Measurements from ENCODE around the gene GFPT2. TPM values are rescaled to one million over a fixed set of nuclear protein-coding genes. Genes with fewer than 3 reads are reported as not detected.

The GFPT2 gene
- total and polyA plus RNA-seq, 2 of the 4 experiments (the other 2 are of a cell fraction) = 20.3 to 20.8 TPM

DNA sequence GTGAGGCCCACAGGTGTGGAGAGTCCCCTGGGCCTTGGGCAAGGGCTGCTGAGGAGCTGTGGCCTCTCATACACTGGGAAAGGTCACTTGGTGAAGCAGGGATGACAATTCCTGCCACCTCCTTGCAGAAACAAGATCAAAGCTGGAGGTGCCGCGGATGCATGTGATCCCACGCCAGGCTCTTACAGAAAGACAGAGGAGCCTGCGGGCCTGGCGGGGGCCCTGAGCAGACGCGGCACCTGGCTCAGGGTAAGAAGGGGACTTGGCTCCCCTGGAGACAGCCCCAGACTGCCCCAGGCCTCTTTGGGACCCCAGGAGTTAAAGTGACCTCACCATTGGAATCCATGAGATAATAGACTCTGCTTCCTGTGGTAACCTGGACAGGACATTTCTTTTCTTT lies 4.8 kb downstream of the GFPT2 start:
- Histone ChIP-seq H3K56ac (ENCODE audit: extremely low read depth, insufficient read depth, low read length) (no peak overlapping the region), H3K23ac (ENCODE audit: low read depth, low read length) (no peak overlapping the region), H2AK9ac (replicated peaks; ENCODE audit: low read depth, low read length, poor library complexity) (no peak overlapping the region), H3K27me3 (ENCODE audit: control insufficient read depth, insufficient read depth, low read length) (no peaks in the 10 kb centered on the region), H3K9me1 (ENCODE audit: insufficient read depth, low read length) (peaks cover 4% of the 10 kb centered on the region; the same call in 1 of the 2 replicates), H4K5ac (ENCODE audit: low read depth, low read length) (no peak overlapping the region), H3K14ac (replicated peaks; ENCODE audit: low read depth, low read length) (no peak overlapping the region), H3K18ac (ENCODE audit: low read depth, low read length) (no peak overlapping the region), H3K4ac (ENCODE audit: low read depth, low read length) (no peak overlapping the region), H2BK20ac (ENCODE audit: low read depth, low read length) (no peak overlapping the region), H4K8ac (ENCODE audit: low read depth in 2 of 2, low read length in 2 of 2) (no peak overlapping the region), H2BK5ac (ENCODE audit: low read depth, low read length, poor library complexity, severe bottlenecking) (no peak overlapping the region), H3K4me3 (ENCODE audit: insufficient read depth, low read depth, low read length) (no peak overlapping the region), H2BK15ac (ENCODE audit: low read depth, low read length) (no peak overlapping the region), H3K27ac (ENCODE audit: insufficient read depth, low read length) (no peak overlapping the region), H4K20me1 (ENCODE audit: insufficient read depth, low read length) (peaks cover 7% of the 10 kb centered on the region; the same call in 1 of the 2 replicates), H2AK5ac (ENCODE audit: low read depth, low read length) (no peak overlapping the region), H3K4me2 (ENCODE audit: low read depth, low read length) (no peak overlapping the region), H3K36me3 (ENCODE audit: control insufficient read depth, insufficient read depth, low read length) (no peaks in the 10 kb centered on the region), H2AFZ (replicated peaks; ENCODE audit: low read length, poor library complexity) (no peak overlapping the region), H4K91ac (ENCODE audit: insufficient read depth, low read depth, low read length) (no peak overlapping the region), H3K9ac (ENCODE audit: low read depth, low read length) (no peak overlapping the region), H3K79me1 (ENCODE audit: low read depth in 1 of 2, low read length in 2 of 2) (peaks cover 3 to 13% of the 10 kb centered on the region in 2 experiments), H3K9me3 (ENCODE audit: control insufficient read depth, insufficient read depth, low read length) (no peaks in the 10 kb centered on the region), H3K4me1 (ENCODE audit: control insufficient read depth, insufficient read depth, low read length) (peaks cover 4% of the 10 kb centered on the region; the same call in 1 of the 2 replicates), H2BK120ac (ENCODE audit: low read depth, low read length) (no peak overlapping the region)
- dilution Hi-C loops (cut with HindIII; ENCODE audit: low sequenced_read_pairs, unreplicated experiment) (no loop called here), in situ Hi-C loops (cut with MboI; ENCODE audit: low sequenced_read_pairs) (no loop called here), intact Hi-C loops (cut with micrococcal nuclease) (no loop called here)
- no peak for TF ChIP-seq NFE2L2 (IDR thresholded peaks at IDR 0.05; ENCODE audit: low read depth, low read length)
- TF ChIP-seq, protein P1, sequence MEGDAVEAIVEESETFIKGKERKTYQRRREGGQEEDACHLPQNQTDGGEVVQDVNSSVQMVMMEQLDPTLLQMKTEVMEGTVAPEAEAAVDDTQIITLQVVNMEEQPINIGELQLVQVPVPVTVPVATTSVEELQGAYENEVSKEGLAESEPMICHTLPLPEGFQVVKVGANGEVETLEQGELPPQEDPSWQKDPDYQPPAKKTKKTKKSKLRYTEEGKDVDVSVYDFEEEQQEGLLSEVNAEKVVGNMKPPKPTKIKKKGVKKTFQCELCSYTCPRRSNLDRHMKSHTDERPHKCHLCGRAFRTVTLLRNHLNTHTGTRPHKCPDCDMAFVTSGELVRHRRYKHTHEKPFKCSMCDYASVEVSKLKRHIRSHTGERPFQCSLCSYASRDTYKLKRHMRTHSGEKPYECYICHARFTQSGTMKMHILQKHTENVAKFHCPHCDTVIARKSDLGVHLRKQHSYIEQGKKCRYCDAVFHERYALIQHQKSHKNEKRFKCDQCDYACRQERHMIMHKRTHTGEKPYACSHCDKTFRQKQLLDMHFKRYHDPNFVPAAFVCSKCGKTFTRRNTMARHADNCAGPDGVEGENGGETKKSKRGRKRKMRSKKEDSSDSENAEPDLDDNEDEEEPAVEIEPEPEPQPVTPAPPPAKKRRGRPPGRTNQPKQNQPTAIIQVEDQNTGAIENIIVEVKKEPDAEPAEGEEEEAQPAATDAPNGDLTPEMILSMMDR (conservative IDR thresholded peaks at IDR 0.05; ENCODE audit: low read depth, low read length) = no peak
- no peak for TF ChIP-seq CHD1 (IDR thresholded peaks at IDR 0.05; ENCODE audit: low read depth, low read length)
- TF ChIP-seq POLR2A (IDR thresholded peaks at IDR 0.05; ENCODE audit: low read depth, low read length) = no peak
- TF ChIP-seq FOS (IDR thresholded peaks at IDR 0.05; ENCODE audit: low read depth, low read length) = no peak
- WGBS, 2 experiments (ENCODE audit: extremely low coverage in 2 of 2, insufficient read length in 1 of 2) = no CpG with 5 or more reads among the region's 7 CpGs
- ChIA-PET POLR2A (ENCODE audit: unreplicated experiment) (no interaction called here), CTCF (no interaction called here)
- ATAC-seq (ENCODE audit: low read depth) = no peak
- BruUV-seq (replicated peaks) = no TSS peak
- DNase-seq = no peak

Data from IMR-90 (cell line).